Stimulated activated CD8-positive, alpha-beta memory T cell treated with anti-CD3 and anti-CD28 coated beads, Interleukin-15, amount 100 ng/mL, for 24 hours (primary cell): Measurements from ENCODE around the gene POLE4.

Source experiments
- DNase-seq: peaks from one replicate; pipeline ENCODE4 v3.0.0-alpha.2; 2020; ENCODE audit warnings: low read depth

The POLE4 gene

DNA sequence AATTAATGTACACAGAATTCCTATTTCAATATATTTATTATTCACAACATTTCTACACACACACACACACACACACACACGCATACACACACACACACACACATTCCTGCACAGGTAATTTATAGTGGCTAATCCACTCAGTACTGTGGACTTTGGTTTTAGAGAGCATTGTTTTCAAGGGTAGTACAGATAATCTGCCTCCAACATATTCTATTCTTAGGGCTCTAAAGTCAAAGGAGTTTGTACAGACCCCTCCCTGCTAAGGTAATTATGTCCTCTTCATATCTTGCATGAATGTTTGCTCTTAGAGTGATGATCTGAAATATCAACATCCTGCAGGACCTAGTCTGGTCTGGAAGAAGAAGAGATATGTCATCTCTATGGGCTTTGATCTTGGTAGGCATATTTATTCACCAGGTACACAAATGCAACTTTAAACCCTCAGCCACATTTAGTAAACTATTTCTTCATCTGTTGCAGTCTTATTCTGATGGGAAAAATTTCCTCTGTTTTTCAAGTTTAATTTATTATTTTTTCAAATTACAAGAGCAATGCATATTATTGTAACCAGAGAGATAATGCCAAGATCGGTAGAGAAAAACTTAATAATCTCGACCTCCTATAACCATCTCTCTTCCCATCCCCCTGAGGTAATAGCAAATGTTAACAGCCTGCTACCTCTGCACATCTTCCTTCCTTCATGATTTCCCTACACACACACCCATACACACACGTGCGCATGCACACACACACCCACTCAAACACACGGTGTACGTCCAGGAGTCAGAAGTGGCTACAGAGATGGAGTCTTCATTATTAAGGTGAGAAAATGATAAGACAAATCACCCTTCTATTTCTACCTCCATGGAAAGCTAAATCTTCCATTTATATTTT, 18.3 kb upstream of the POLE4 start:
- no peak for DNase-seq

DNA sequence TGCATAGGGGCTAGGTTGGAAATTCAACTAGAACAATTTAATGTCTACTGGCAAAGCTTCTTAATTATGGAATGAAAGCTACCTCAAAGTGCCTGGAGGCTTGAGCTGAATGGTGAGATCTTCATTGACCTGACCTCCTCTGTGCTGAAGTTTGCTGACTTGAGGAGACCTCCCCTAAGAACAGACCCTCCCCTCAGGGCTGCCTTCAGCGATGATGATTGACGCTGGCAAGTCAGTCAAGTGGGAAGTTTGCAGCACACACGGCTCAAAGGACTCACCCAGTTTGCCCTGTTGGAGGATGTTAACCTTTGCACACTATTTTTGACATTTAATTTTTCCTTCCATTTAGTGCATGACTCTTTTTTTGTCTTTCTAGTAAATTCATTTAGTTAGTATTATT, 17.2 kb upstream of the POLE4 start:
- DNase-seq: no peak

DNA sequence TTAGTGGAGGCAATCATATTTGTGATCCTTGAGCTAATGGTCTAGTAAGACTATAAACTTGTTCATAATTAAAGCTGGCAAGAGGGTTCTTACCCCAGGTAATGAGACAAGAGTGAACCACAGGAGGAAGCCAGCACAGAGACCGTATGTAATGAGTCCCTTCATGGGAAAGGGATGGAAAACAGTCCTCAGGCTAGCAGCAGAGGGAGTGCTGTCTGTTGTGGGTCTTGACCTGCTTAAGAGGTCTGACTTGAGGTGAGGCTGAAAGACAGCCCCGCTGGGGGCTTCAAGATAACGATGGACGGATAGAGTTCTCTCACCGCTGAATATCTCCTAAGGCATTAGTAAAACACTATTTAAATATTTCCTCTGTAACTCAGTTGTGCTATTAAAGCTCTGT, 16.2 kb upstream of the POLE4 start:
- no peak for DNase-seq

DNA sequence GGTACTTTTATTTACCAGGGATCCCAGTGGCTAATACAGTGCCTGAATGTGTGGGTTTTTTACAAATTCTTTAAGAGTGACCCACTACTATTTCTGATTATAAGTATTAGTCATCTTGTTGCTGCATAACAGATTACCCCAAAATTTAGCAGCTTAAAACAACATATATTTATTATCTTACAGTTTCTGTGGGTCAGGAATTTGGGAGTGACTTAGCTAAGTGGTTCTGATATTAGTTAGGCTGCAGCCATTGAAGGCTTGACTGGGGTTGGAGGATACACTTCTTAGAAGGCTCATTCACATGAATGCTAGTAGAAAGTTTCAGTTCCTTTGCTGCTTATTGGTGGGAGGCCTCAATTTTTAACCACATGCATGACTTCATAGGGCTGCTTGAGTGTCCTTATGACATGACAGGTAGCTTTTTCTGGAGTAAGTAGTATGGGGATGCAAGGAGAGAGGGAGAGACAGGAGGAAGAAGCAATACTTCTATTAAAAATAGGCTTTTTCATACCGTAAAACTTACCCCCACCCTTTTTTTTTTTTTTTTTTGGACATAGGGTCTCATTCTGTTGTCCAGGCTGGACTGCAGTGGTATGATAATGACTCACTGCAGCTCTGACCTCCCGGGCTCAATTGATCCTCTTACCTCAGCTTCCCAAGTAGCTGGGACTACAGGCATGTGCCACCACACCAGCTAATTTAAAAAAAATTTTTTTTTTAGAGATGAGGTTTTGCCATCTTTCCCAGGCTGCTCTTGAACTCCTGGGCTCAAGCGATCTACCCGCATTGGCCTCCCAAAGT, 13.3 kb upstream of the POLE4 start:
- DNase-seq: no peak

DNA sequence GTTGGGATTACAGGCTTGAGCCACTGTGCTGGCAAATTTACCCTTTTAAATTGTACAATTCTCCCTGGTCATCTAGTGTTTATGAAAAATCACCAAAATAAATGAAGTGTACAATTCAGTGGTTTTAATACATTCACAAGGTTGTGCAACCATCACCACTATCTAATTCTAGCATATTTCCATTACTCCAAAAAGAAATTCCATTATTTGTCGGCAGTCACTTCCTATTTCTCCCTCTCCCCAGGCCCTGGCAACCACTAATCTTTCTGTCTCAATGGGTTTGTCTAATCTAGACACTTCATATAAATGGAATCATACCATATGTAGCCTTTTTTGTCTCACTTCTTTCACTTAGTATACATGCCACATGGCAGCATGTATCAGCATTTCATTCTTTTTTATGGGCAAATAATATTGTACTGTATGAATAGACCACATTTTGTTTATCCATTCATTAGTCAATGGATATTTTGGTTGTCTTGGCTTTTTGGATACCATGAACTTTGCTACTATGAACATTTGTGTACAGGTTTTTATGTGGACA, 12.6 kb upstream of the POLE4 start:
- no peak for DNase-seq

DNA sequence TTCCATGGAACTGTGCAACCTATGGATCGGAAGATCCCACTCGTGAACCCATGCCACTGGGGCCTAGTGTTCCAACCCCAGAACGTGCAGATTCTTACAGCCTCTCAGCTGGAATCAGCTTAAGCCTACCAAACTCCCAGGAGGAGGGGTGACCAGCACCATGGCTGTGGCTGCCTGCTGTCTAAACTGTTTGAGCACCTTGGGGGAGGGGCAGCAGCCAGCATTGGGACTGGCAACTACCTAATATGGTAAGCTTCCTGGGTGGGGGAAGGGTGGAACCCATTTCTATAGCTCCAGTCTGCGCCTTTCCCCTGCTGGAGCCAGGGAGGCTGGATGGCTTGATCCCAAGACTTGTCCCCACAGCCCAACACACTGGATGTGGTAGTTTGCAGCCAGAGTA, 10.7 kb upstream of the POLE4 start:
- DNase-seq: no peak

DNA sequence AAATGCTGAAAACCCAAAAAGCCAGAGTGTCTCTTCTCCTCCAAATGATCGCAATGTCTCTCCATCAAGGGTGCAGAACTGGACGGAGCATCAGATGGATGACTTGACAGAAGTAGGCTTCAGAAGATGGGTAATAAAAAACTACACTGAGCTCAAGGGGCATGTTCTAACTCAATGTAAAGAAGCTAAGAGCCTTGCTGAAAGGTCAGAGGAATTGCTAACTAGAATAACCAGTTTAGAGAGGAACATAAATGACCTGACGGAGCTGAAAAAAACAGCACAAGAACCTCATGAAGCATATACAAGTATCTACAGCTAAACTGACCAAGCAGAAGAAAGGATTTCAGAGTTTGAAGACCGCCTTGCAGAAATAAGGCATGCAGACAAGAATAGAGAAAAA, 9.7 kb upstream of the POLE4 start:
- DNase-seq: no peak

DNA sequence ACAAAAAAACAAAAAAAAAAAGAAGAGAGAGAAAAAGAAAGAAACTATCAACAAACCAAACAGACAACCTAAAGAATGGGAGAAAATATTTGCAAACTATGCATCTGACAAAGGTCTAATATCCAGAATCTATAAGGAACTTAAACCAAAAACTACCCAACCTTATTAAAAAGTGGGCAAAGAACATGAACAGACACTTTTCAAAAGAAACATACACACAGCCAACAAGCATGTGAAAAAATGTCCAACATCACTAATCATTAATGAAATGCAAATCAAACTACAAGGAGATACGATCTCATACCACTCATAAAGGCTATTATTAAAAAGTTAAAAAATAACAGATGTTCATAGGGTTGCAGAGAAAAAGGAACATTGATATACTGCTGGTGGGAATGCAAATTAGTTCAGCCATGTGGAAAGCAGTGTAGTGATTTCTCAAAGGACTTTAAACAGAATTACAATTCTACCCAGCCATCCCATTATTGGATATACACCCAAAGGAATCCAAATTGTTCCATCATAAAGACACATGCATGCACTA, 7.2 kb upstream of the POLE4 start:
- DNase-seq: no peak

DNA sequence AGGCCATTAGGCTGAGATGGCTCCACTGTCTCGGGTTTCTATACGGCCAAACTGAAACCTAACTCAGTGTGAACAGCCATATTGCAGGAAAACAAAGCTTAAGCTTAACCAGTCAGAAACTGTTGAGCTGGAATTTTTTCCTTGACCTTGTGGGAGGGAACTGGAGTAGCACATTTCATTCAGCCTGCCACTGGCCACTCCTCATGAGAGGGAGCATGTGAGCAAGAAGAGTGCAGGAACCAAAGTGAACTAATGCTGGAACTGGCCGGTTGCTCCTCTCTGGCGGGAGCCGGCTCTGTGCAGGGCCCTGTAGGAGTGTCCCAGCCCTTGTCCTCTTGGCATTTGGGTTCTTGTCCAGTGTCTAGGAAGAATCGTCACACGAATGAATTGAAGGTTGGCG, 5.9 kb upstream of the POLE4 start:
- DNase-seq: no peak

DNA sequence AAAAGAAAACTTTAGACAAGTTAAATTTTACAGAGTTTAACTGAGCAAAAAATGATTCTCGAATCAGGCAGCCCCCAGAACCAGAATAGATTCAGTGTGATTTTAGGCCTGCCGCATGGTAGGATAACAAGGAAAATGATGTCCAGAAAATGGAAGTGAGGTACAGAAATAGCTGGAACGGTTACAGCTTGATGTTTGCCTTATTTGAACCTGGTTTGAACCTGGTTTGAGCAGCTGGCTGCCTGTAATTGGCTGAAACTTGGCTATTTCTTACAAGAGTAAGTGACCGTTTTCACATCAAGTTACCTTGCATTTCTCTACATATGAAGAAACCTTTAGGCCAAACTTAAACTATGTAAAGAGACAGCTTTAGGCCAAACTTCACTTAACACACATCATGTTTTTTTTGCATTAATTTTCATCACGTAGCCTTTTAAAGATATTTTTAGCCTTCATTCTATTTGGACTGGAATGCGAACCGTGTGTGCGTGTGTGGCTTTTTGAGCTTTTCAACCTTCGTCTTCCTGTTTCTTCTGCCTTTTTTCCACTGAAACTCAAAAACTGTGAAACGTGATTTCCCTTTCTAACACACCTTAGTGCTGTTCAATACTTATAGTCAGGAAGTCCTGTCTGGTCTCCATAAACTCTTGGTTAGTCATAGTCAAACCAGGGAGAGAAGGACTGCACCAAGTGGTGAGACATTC, 4.5 kb upstream of the POLE4 start:
- DNase-seq: no peak

DNA sequence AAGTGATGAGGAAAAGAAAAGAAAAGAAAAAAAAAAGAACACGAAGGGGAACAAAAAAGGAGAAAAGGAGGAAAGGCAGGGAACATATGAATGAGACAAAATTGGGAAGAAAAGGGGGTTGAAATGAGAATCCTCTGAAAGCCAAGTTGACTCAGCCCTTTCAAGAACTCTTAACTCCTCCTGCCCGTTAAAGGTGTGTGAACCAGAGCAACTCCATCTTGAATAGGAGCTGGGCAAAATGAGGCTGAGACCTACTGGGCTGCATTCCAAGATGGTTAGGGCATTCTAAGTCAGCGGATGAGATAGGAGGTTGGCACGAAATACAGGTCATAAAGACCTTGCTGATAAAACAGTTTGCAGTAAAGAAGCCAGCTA, 4.0 kb upstream of the POLE4 start:
- no peak for DNase-seq

DNA sequence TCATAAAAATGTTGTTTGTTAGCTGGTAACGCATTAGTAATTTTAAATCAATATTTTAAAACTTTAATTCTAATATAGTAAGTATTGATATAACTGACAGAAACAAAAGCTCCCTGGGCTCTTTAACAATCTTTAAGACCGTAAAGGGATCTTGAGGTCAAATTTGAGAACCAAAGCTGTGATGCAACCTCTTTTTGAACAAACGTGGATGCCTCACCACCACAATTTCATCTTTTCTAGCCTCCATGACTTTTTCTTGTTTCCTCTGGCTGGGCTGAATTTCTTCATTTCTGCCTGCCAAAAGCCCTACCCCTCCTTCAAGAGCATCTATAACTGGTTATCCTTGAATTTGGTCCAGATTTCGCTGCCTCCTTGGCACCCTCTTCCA, 563 bp upstream of the POLE4 start:
- no peak for DNase-seq

DNA sequence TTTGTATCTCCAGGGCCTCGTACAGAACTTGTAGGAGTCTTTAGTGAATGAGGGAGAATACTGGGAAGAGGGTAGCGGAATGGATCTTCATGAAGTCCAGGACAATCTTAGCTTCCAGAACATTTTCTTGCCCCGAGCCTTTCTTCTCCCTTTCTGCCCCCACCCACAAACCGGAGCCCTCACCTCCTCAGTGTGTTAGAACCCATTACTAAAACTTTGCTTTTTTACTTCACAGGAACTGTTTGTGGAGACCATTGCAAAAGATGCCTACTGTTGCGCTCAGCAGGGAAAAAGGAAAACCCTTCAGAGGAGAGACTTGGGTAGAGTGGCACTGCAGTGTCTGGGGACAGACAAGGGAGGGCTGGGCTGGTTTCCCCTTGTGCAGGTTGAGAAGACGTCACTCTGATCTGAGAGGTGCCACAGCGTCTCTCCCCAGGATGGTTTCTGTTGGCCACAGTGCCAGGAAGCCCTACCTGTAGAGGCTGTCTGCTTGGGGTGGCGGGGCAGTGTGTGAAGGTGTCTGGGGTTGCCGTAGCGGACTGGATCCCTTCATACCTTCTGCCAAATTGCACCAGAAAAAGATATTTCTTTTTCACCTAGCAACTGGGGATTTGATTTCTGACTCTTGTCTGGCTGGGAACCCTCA, 786 bp downstream of the POLE4 start:
- no peak for DNase-seq

DNA sequence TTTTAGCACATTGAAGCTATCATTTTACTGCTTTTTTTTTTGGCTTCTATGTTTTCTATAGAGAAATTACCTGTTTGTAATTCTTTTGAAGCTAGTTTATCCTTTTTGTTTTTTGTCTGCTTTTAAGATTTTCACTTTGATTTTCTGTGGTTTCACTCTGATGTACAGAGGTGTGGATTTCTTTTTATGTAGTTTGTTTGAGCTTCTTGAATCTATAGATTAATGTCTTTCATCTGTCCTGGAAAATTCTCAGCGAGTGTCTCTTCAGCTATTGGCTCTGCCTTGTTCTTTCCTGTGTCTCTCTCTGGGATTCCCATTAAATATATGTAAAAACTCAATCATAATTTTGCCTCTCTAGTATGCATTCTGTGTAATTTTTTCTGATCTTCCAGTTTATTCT, 8.4 kb downstream of the POLE4 start:
- no peak for DNase-seq

DNA sequence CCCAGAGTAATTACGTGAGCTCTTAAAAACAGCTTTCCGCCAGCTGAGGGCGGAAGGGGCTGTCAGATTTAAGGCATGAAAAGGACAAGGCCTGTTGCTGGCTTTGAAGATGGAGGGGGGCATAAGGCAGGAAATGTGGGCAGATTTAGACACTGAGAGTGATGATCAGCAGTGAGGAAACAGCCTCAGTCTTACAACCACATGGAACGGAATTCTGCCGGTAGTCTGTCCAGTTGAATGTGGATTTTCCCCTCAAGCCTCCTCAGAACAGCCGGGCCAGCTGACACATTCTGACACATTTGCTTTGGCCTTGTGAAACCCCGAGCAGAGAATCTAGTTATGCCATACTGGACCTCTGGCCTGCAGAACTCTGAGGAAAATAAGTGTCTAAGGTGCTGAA, 16.6 kb downstream of the POLE4 start:
- no peak for DNase-seq

DNA sequence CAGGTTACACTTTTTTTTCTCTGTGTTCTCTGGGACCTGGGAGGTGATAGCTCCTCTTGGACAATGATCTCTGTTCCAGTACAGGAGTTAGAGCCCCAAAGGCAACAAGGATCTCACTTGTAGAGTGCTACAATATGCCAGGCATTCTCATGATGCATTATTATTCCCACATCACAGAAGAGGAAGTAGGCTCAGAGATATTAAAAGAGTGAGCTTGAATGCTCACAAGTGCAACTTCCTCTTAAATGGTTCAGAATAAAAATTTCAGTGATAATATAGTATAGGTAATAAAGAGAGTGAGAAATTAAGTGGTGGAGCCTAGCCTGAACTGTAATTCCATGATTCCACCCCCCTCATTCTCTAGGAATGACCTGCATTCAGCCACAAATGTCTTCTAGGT, 21.4 kb downstream of the POLE4 start:
- DNase-seq: no peak

DNA sequence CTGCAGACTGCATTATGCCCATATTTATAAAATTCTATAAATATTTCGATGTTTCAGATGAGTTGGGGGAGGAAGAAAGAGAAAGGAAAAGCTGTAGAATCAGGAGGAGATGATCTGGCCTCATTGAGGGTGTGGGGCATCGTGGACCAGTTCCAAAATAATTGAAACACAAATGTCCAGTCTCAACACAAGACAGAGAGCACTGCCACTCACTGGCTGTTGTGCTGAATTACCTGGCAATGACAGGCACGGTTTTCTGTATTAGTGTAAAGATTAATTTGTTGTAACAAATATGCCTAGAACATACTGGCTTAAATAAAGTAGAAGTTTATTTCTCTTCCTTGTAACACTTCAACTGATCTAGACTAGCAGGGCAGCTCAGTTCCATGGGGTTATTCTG, 24.1 kb downstream of the POLE4 start:
- DNase-seq: no peak

DNA sequence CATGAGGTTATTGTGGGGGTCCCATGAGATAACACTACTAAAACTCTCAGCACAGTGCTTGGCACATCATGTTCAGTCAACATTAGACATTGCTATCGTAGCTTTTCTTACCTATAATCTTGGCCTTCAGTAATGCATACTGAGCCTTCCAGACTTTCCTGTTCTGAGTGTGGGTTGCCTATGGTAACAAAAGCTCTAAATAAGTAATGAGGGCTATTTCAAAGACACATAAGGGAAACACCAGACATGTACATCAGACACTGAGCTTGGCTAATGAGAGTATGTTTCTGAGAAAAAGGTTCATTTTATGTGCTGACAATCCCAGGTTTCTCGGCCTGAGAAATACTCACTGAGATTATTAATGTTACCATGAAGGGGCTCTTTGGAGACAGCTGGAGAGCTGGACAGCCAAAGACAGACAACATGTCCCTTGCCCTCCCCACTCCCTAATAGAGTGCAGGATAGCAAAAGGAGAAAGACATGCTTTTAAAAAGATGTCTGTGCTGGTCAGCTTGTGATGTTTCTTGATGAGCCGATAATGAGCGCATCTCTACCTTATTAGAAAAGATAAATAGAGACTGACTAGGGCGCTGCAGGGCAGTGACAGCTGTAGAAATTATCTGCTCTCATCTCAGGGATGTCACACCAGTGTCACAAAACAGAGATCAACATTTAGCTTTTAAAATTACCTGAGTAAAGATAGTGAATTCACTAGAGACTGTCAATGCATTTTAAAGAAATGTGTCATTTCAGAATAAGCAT, 25.4 kb downstream of the POLE4 start:
- no peak for DNase-seq

DNA sequence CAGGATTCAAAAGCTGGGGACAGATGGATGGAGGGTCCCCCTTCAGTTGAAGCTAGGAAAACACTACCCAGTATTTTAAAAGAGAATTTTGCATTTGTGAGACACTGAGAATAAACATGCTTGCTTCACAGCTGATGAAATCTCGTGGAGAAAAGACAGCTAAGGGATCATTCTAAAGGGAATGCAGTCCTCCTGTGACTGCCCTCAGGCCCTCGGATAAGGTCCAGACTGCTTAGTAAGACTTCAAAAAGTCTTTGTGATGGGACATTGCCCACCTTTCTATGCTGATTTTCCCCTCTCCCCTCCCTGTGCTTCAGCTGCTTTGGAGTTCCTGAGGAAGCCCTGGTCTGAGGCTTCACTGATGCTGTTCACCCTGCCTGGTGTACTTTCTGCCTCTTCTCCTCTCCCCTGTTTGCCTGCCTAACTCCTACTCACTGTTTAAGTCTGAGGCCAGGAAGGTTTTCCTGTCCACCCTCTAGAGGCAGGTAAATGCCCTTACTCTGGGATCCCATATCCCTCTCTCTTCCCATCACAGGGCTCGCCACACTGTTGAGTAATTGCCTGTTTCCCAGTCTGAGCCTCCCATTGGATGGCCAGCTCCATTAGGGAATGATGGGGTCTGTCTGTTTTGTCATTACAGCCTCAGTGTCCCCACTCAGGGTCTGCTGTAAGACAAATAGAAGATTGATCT, 26.6 kb downstream of the POLE4 start:
- DNase-seq: no peak

DNA sequence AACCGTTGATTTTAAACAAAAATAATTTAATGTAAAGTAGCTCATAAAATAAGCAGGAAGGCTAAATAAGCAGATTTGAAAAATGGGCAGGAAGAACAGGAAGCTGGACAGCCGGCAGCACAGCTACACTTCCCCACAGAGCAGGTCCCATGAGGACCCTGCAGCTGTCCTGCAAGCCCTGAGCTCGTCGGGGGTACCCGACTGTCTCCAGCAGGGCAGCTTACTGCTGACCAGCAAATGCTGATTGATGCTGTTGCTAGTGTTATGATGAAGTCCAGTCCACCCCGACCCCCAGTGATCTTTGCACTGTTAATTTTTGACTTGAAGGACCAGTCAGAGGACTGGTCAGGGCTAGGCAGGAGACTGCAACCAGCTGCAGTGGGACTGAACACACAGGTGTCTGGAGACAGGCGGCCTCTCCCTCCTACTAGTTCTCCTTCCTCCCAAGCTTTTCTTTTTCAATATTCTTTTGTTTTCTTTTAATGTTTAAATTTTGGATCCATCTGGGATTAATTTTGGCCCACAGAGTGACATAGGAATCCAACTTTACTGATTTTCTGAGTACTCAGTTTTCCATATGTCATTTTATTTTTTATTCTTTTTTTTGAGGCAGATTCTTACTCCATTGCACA, 27.7 kb downstream of the POLE4 start:
- DNase-seq: no peak
